Fibroblast of lung (primary cell): ENCODE data around the gene NF2. TPM values are rescaled to one million over a fixed set of nuclear protein-coding genes. Genes with fewer than 3 reads are reported as not detected.
A peak's percentile ranks its signal among the peaks of the same experiment; 100 is the strongest.

Source experiments
- DNase-seq, 2 donors: peaks; one replicate each; pipeline versions ENCODE4 v3.0.0 to v3.0.0-alpha.2; 2010; ENCODE audit warnings: low read depth in 2 of 2
- H2AFZ ChIP-seq: 2 replicates; pipeline ENCODE4 v1.5.1; 2012; ENCODE audit warnings: low read length, control low read depth, inconsistent platforms
- H3K27ac ChIP-seq: 2 replicates; pipeline ENCODE4 v1.5.1; 2011; ENCODE audit warnings: low read length, control low read depth; ENCODE audit not compliant: insufficient read depth
- H3K27me3 ChIP-seq: 2 replicates; pipeline ENCODE4 v1.5.1; 2011; ENCODE audit warnings: mild to moderate bottlenecking, low read length; ENCODE audit not compliant: control insufficient read depth, insufficient read depth
- H3K36me3 ChIP-seq: 2 replicates; pipeline ENCODE4 v1.5.1; 2011; ENCODE audit warnings: low read length; ENCODE audit not compliant: control insufficient read depth, insufficient read depth
- H3K4me1 ChIP-seq: 2 replicates; pipeline ENCODE4 v1.5.1; 2011; ENCODE audit warnings: low read length; ENCODE audit not compliant: control insufficient read depth, insufficient read depth; ENCODE audit errors: extremely low read depth
- H3K4me2 ChIP-seq: 2 replicates; pipeline ENCODE4 v1.5.1; 2011; ENCODE audit warnings: low read length, control low read depth; ENCODE audit not compliant: insufficient read depth; ENCODE audit errors: extremely low read depth
- H3K4me3 ChIP-seq, 4 experiments: fragments of 200-600 bp in 1 of 4; sonication (generic) in 1 of 4; replicated peaks in 1 of 4; 2 replicates each; pipeline ENCODE4 v1.5.1; 2011 to 2016; ENCODE audit warnings: low read length in 4 of 4, low read depth in 3 of 4, mild to moderate bottlenecking in 3 of 4, control low read depth in 2 of 4, inconsistent platforms in 1 of 4, mixed read lengths in 1 of 4; ENCODE audit not compliant: insufficient read depth in 1 of 4; ENCODE audit errors: control extremely low read depth in 1 of 4
- H3K79me2 ChIP-seq: 2 replicates; pipeline ENCODE4 v1.5.1; 2012; ENCODE audit warnings: mild to moderate bottlenecking, low read length, inconsistent platforms; ENCODE audit not compliant: control insufficient read depth, insufficient read depth
- H3K9ac ChIP-seq: 2 replicates; pipeline ENCODE4 v1.5.1; 2011; ENCODE audit warnings: mild to moderate bottlenecking, low read length, control low read depth; ENCODE audit not compliant: insufficient read depth
- H3K9me3 ChIP-seq: 2 replicates; pipeline ENCODE4 v1.5.1; 2012; ENCODE audit warnings: low read depth, low read length; ENCODE audit not compliant: control insufficient read depth, insufficient read depth
- H4K20me1 ChIP-seq: 2 replicates; pipeline ENCODE4 v1.5.1; 2011; ENCODE audit warnings: low read length; ENCODE audit not compliant: control insufficient read depth, insufficient read depth; ENCODE audit errors: extremely low read depth
- EZH2 ChIP-seq: IDR thresholded peaks from 2 replicates; pipeline ENCODE4 v1.5.1; 2012; ENCODE audit warnings: low read length, control low read depth, mild to moderate bottlenecking; ENCODE audit errors: missing control alignments
- polyA plus RNA-seq, 2 donors: library from polyadenylated mRNA; depleted of rRNA in 1 of 2; stranded (reverse) in 1 of 2; unstranded in 1 of 2; fragments of >200 nt; gene quantifications; 2 replicates each; pipeline ENCODE4 v1.2.1, GENCODE V29; 2011 to 2012; ENCODE audit warnings: missing spikeins in 1 of 2
- total RNA-seq: library from RNA; depleted of rRNA; stranded (reverse); fragments of >200 nt; gene quantifications from 2 replicates; pipeline ENCODE4 v1.2.1, GENCODE V29; 2014
- TF ChIP-seq, protein P1 (sequence below), 2 donors: IDR thresholded peaks in 1 of 2; conservative IDR thresholded peaks in 1 of 2; 1 replicate in 1 of 2; 2 replicates in 1 of 2; pipeline ENCODE4 v1.5.1; 2011 to 2012; ENCODE audit warnings: low read length in 2 of 2, control low read depth in 1 of 2, inconsistent platforms in 1 of 2, low read depth in 1 of 2, mild to moderate bottlenecking in 1 of 2

The NF2 gene
- total and polyA plus RNA-seq, 2 donors (not counting 1 experiment from before 2014, with no cell fraction given): 55.5 to 80.9 TPM

DNA sequence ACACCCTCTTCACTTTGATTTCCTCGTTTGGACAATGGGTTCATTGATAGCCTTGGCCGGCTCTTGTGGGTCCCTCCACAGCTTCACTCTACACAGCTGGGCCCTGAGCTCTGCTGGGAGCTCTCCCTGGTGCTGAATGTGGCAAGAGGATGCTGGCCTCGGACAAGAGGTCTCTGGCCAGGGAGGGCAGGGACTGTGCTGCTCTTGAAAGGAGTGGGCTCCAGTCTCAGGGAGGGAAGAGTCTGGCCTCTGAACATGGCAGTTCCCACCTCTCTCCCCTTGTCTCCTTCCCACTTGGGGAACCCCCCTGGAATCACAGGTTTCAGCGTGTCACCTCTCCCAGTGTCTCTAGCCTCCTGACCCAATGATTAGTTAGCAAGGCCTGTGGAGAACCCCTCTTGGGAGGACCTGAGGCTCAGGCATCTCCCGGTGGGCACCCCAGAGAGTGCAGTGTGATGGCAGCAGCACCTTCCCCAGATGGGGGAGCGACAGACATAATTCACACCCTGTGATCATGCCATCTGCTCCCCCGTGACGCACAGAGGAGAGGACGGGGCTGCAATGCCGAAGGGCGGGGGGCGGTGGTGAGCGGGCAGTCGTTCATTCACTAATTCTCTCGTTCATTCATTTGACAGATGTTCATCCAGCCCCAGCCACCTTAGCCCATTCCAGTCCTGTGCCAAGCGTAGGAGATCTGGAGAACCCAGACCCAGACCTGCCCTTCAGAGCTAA, 113.5 kb downstream of the NF2 start:
- H3K79me2 ChIP-seq: no peaks in the 10 kb centered on the region
- H3K9ac ChIP-seq: no peak overlapping the region
- H3K27ac ChIP-seq: no peak overlapping the region
- TF ChIP-seq, protein P1, sequence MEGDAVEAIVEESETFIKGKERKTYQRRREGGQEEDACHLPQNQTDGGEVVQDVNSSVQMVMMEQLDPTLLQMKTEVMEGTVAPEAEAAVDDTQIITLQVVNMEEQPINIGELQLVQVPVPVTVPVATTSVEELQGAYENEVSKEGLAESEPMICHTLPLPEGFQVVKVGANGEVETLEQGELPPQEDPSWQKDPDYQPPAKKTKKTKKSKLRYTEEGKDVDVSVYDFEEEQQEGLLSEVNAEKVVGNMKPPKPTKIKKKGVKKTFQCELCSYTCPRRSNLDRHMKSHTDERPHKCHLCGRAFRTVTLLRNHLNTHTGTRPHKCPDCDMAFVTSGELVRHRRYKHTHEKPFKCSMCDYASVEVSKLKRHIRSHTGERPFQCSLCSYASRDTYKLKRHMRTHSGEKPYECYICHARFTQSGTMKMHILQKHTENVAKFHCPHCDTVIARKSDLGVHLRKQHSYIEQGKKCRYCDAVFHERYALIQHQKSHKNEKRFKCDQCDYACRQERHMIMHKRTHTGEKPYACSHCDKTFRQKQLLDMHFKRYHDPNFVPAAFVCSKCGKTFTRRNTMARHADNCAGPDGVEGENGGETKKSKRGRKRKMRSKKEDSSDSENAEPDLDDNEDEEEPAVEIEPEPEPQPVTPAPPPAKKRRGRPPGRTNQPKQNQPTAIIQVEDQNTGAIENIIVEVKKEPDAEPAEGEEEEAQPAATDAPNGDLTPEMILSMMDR (conservative IDR thresholded peaks at IDR 0.05 in 1 of 2, IDR thresholded peaks at IDR 0.05 in 1 of 2; ENCODE audit: low read depth in 1 of 2, low read length in 2 of 2): no peak
- peak; percentile 54 for TF ChIP-seq EZH2
- no peaks in the 10 kb centered on the region for H3K36me3 ChIP-seq
- no peaks in the 10 kb centered on the region for H3K4me1 ChIP-seq
- H2AFZ ChIP-seq: no peak overlapping the region
- peak; percentile 75 to 81 for DNase-seq
- H3K27me3 ChIP-seq: peaks cover 22% of the 10 kb centered on the region
- H3K4me2 ChIP-seq: no peak overlapping the region
- H4K20me1 ChIP-seq: no peaks in the 10 kb centered on the region
- H3K9me3 ChIP-seq: no peaks in the 10 kb centered on the region
- no peak overlapping the region for H3K4me3 ChIP-seq

DNA sequence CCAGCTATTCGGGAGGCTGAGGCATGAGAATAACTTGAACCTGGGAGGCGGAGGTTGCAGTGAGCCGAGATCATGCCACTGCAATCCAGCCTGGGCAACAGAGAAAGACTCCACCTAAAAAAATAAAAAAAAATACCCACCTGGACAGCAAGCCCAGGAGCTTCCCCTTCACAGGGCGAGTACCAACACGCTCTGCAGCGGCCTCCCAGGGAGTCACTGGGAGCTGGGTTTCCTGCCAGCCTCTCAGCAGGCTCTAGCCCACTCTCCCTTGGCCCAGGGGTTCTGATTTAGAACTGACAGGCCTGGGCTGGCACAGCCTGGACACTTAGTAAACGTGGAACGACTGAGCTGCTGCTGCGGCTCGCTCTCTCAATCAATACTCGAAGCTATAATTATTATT, 114.4 kb downstream of the NF2 start:
- Histone ChIP-seq H3K9me3 (no peaks in the 10 kb centered on the region), H3K4me2 (no peak overlapping the region), H3K36me3 (no peaks in the 10 kb centered on the region), H3K27ac (no peak overlapping the region), H2AFZ (no peak overlapping the region), H4K20me1 (no peaks in the 10 kb centered on the region), H3K27me3 (peaks cover 20% of the 10 kb centered on the region), H3K9ac (no peak overlapping the region), H3K4me1 (no peaks in the 10 kb centered on the region), H3K4me3 (no peak overlapping the region), H3K79me2 (no peaks in the 10 kb centered on the region)
- TF ChIP-seq, protein P1 (conservative IDR thresholded peaks at IDR 0.05 in 1 of 2, IDR thresholded peaks at IDR 0.05 in 1 of 2; ENCODE audit: low read depth in 1 of 2, low read length in 2 of 2): no peak
- TF ChIP-seq EZH2: no peak
- no peak for DNase-seq

DNA sequence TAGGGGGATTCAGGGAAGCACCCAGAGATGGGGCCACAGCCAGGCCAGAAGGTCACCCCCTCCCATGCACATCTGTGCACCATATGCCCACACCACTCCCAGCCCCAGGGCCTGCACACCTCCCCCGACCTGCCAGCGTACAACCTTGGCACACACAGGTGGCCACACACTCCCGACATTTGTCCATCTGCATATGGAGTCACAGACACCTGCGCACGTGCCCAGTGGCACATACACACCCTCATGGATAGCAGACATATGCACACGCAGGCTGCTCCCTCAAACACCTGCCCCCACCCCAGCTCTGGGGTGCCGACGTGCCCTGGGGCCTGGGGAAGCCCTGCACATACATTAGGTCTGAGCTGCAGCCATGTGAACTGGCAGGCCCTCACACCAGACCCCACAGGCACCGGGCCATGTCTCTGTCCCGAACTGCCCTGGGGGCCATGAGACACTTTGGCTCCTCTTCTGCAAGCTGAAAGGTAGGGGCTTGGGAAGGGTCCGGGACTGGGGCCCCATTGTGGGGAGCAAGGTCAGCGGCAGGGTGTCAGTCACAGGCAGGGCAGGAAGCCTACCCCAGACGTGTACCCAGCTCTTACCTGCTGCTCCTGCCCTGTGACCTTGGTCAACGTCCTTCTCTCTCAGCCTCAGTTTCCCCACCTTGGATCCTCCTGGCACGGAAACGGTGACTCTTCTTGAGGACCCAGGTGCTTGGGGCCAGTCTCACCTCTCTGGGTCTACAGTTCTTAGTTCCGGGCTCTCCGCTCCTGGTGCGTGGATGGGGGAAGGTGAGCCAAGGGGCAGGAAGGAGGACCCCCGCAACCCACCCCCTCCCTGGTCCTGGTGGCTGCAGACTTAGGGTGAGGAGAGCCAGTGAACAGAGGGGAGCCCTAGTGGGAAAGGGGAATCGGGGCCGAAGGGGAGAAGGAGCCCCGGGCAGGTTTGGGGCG, 115.8 kb downstream of the NF2 start:
- Histone ChIP-seq H3K9me3 (no peaks in the 10 kb centered on the region), H3K9ac (no peak overlapping the region), H3K79me2 (no peaks in the 10 kb centered on the region), H2AFZ (no peak overlapping the region), H3K27ac (no peak overlapping the region), H3K4me3 (no peak overlapping the region), H3K4me1 (no peaks in the 10 kb centered on the region), H3K4me2 (no peak overlapping the region), H4K20me1 (no peaks in the 10 kb centered on the region), H3K27me3 (peaks cover 22% of the 10 kb centered on the region), H3K36me3 (no peaks in the 10 kb centered on the region)
- TF ChIP-seq, protein P1 (conservative IDR thresholded peaks at IDR 0.05 in 1 of 2, IDR thresholded peaks at IDR 0.05 in 1 of 2; ENCODE audit: low read depth in 1 of 2, low read length in 2 of 2): no peak
- TF ChIP-seq EZH2: peak; percentile 95
- no peak for DNase-seq
